HT-29 (cell line): ENCODE data around the gene PPP2R5B. TPM values are rescaled to one million over a fixed set of nuclear protein-coding genes. Genes with fewer than 3 reads are reported as not detected.

Experiments used
- DNase-seq: peaks from one replicate; pipeline ENCODE4 v3.0.0-alpha.2; 2015; ENCODE audit warnings: low spot score
- total RNA-seq: library from RNA; depleted of rRNA; stranded (reverse); fragments of >200 nt; shearing (Covaris generic); gene quantifications from 2 replicates; pipeline ENCODE4 v1.2.3, GENCODE V29; 2014

The PPP2R5B gene
- total RNA-seq, 1 experiment from 2014 or later: 7.9 TPM

DNA sequence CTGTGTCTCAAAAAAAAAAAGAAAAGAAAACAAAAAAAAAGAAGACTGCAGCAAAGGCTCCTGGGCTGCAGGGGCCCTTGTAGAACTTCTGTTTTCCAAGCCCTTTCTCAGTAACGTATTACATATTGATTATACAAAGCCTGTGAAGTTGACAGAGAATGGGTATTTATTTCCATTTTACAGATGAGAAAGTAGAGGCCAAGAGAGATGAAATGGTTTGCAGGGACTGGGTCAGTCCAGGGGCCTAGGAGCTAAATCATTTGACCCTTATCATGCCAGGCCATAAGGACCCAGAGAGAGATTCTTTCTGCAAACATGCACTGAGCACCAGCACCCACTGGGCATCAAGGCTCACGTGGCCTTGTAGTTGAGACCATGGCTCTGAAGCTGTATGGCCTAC, 4.5 kb downstream of the PPP2R5B start:
- no peak for DNase-seq

DNA sequence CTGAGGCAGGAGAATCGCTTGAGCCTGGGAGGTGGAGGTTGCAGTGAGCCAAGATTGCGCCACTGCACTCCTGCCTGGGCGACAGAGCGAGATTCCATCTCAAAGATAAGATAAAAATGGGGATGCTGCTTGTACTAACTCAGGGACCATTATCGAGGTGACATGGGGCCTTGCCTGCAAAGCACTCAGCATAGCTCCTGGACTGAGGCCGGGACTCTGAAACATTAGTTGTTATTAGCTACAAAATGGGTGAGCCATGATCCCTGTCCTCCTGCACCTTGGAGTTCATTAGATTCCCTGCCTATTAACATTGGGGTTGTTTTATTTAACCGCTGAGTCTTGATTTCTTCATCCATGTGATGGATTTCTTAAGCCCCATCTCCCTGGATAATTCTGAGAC, 5.1 kb downstream of the PPP2R5B start:
- no peak for DNase-seq

- no peak for DNase-seq
These were observed 5.9 kb downstream of the PPP2R5B start for GRCh38 chr11:64930340-64930739.

DNA sequence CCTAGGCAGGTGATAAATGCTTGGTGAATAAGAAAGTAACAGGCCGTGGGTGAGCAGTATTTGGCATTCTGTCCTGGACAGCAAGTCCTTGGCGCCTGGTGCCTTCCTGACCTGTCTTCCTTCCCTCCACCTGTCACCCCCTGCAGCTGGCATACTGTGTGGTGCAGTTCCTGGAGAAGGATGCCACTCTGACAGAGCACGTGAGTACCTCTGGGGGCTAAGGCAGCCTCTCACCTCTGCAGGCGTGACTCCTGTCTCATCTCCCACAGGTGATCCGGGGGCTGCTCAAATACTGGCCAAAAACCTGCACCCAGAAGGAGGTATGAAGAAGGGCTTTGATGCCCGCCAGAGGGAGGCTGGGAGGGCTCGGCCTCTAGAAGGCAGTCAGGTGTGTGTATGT, 6.8 kb downstream of the PPP2R5B start:
- no peak for DNase-seq

DNA sequence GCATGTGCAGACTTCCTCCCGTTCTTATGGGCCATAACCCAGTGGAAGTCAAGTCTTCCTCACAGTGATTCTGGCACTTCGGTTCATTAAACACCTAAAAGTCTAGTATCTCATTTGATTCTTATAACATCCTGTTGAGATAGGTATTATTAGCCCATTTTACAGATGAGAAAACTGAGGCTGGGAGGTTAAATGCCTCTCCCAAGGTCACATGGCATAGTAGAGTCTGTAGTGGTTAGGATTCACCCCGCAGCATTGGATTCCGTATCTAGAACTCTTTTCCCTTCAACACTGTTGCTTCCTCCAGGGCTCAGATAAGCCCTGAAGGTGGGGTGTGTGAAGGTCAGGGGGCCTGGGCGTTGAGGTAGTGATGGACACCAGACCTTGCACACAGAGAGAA, 7.8 kb downstream of the PPP2R5B start:
- no peak for DNase-seq

- no peak for DNase-seq
These were observed 8.9 kb downstream of the PPP2R5B start for GRCh38 chr11:64933213-64933934.

DNA sequence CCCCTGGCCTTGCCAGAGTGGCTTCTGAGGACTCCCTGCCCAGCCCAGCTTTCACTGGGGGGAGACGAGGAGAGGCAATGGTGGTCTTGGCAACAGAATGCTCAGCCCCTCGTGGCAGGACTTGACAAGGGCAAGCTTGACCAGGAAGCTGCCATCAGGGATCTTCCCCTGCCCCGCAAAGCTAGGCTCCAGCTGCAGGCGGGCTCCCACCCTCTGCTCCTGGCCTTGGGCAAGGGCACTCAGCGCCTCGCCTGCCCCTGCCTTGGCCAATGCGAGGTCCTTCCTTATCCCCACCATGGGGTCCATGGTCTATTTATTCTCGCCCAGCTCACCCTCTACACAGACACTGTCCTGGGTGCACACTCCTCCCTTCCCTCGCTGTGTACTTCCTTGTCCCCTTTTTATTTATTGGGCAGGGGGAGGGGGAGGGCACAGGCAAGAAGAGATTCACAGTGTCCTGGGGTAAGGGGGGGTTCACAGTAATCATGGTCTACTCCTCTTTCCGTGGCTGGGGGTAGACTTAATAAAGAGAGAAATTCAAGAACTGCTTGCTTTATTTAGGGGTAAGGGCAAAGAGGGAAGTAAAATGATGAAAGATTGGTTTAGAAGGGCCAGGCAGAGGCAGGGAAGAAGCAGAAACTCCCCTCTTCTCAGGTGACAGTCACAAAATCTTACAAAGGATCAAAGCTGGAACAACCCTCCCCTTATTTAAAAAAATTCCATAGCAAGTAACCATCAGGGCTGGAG, 9.6 kb downstream of the PPP2R5B start:
- DNase-seq: no peak

DNA sequence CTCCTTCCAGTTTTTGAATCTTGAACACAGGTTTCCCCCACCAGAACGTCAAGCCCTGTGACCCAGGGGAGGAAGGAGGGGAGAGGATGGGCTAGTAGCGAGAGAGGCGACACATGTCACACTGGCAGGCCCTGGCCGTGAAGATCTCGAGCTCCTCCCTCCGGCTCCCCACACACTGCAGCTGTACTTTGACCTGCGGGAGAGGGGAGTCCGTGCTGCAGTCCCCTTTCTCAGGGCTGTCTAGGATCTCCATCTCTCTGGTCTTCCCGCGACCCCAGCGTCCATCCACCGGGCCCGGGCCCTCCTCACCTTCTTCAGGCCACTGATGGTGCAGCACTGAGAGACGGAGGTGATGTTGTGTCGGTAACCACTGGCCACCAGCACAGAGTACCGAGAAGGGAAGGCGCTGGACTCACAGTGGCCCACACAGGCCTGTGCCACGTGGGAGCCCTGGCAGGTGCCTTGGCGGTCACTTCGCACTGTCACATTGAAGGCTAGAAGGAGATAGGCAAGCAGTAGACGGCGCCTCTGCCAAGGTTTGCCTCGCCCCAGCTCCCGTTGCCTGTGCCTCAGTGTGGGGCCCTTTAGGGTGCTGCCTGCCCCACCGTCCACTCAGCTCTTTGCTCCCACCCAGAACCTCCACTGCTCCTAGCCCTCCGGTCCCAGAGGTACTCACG, 10.3 kb downstream of the PPP2R5B start:
- no peak for DNase-seq

DNA sequence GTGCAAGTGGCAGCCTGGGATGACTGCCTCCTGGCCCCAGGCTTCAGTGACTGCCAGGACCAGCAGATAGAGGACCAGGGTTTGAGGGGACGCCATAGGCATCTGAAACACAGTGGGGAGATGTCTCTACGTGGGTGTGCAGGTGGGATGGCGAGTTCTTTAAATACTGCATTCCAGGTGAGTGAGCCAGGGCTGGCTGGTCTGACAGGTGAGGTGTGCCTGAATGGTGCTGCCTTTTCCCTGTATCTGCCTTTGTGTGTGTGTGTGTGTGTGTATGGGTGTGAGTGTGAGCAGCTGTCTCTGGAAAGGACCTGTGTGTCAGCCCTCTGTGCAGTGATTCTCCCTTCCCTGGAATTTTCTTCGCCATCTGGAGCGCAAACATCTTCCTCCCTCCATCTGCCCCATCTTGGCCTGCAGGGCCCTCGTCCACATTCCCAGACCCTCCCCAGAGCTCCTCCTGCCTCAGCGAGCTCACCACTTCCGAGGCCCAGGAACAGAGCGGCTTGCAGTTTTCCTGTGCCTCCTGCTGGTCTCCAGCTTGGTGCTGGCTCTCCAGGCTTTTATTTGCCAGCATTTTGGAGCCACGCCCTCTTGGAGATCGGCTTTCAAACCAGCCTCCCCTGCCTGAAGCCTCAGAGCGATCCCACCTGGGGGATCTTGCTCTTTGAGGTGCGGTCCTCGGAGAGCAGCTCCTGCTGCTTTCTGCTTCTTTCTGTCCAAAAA, 11.0 kb downstream of the PPP2R5B start, which contains the start of gene GPHA2:
GPHA2 (minus strand) TSS at position 535 of the 723 bp plus-strand sequence; CDS start at position 102, 433 bp downstream.
- no peak for DNase-seq

DNA sequence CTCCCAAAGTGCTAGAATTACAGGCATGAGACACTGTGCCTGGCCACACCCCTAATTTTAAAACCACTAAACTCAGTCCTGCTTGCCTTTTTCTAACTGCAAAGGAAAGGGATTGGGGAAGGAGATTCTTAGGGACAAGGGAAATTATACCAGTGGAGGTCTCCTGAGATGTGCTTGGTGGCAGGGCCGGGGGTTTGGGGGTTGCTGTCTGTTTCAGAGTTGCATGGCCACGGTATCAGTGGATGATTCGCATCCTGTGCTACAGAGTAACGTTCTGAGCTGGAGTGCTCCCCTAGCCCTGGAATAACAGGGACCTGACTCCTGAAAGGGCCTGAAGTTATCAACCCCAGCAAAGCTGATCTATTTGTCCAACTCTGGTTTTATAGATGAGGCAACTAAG, 12.1 kb downstream of the PPP2R5B start:
- no peak for DNase-seq

GRCh38 chr11:64947208-64947814, 22.8 kb downstream of the PPP2R5B start:
- DNase-seq: peak; percentile 51

DNA sequence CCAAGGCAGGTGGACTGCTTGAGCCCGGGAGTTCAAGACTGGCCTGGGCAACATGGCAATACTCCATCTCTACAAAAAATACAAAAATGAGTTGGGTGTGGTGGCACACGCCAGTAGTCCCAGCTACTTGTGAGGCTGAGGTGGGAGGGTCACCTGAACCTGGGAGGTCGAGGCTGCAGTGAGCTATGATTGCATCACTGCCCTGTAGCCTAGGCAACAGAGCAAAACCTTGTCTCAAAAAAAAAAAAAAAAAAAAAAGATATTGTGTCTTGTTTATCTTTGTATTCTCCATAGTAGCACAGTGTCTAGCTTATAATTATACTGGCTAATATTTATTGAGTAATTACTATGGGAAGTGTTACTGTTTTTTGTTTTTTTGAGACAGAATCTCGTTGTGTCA, 27.0 kb downstream of the PPP2R5B start:
- no peak for DNase-seq

GRCh38 chr11:64954201-64954600, 29.7 kb downstream of the PPP2R5B start:
- no peak for DNase-seq

- DNase-seq: no peak
These were observed 35.0 kb downstream of the PPP2R5B start for GRCh38 chr11:64959498-64959897.

DNA sequence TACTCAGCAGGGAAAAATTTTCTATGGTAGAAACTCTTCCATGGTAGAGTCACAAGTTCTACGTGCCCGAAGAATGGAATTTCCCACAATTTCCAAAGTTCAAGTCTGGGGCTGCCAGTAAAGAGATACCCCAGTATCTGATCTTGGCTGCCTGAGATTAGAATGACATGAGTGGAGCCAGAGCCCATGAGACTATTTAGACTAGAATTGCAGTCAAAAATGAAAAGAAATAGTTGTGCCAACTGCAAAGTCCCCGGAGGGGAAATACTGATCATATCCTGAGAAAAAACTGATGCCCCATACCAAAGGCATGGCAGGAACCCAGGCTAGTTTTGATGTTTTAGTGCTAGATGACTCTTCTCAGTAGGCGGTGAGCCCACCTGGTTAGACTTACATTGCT, 36.2 kb downstream of the PPP2R5B start:
- no peak for DNase-seq

- no peak for DNase-seq
These were observed 38.7 kb downstream of the PPP2R5B start for GRCh38 chr11:64963072-64963631.

GRCh38 chr11:64967375-64967774, 42.9 kb downstream of the PPP2R5B start:
- DNase-seq: no peak

- no peak for DNase-seq
These were observed 44.7 kb downstream of the PPP2R5B start for GRCh38 chr11:64969209-64969608.

- no peak for DNase-seq
These were observed 46.3 kb downstream of the PPP2R5B start for GRCh38 chr11:64970731-64971151.

DNA sequence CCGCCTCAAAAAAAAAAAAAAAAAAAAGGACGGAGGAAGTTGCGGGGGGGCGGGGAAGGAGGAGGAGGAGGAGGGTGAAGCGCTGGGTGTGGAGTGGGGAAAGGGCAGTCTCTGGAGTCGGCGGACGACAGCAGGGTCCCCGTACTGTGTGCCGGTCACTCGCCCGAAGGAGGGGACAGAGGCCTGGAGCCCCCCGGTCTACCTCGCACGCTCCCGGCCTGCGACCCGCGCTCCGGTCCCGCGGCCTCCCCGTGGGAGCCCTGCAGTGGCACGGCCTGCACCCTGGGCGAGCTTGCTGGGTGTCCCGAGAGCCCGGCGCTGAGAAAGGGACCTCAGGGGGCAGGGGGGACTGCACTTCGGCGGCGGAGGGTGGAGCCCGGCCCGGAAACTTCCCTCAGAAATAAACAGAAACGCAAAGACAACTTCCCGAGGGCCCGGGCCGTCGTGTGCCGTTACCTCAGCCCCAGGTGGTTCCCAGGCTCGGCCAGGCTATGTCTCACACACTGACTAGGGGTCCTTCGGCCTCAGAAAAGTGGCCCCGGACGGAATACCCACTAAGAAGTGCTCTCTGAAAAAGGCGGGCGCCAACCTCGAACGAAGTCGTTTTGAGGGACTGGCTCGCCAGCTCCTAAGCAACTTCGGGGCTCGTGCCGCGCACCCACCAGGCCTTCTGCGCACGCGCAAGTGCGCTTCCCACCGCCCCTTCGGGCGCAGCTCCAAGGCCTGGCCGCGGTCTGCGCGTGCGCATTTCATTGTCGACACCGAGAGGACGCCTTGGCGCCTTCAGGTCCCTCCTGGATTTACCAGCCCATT, 47.1 kb downstream of the PPP2R5B start, which contains the start of gene MAJIN:
MAJIN (minus strand) TSS at position 688 of the 813 bp plus-strand sequence. CDS start 12,703 bp downstream, outside the sequence.
- no peak for DNase-seq
